Renal cortical epithelial cell (primary cell): ENCODE results near the gene DHRS4. TPM values are rescaled to one million over a fixed set of nuclear protein-coding genes. Genes with fewer than 3 reads are reported as not detected.

Experiments used
- DNase-seq: peaks from one replicate; pipeline ENCODE4 v3.0.0-alpha.2; 2011; ENCODE audit warnings: low read depth
- total RNA-seq: library from RNA; depleted of rRNA; stranded (reverse); fragments of >200 nt; gene quantifications from 2 replicates; pipeline ENCODE4 v1.2.3, GENCODE V29; 2014

The DHRS4 gene
- total RNA-seq = 31.3 and 34.6 TPM in 2 replicates

DNA sequence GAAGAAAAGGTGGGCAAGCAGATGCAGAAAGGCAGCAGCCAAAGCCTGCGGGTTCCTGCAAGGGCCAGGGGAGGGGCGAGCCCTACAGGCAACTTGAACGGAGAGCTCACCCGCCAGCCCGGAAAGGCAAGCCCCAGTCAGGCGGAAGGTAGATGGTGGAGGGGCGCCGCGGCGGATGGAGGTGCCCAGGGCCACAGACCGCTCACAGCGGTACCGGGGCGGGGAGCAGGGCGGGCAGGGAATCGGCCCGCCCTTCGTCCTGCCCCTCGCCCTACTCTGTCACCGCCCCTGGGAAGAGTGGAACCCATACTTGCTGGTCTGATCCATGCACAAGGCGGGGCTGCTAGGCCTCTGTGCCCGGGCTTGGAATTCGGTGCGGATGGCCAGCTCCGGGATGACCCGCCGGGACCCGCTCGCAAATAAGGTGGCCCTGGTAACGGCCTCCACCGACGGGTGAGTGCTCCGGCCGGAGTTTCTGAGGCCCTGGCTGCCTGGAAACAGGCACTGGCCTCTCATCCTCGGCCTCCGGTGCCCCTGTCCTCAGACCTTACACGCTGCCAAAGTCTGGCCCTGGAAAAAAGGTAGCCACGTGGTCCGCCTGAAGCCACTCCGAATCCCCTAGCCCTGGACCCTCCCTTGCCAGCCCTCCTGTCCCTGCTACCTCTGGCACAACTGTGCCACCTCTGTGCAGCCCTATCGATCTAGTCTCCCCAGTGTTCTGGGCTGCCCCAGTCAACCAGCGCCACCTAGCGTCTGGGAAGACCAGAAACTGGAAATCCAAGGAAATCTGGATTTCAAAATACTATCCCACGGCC, at the start of gene DHRS4:
Gene DHRS4 (plus strand): TSS at position 307 of the 815 bp plus-strand sequence. CDS start 19 bp downstream, at position 326.
- peak; percentile 71 for DNase-seq

DNA sequence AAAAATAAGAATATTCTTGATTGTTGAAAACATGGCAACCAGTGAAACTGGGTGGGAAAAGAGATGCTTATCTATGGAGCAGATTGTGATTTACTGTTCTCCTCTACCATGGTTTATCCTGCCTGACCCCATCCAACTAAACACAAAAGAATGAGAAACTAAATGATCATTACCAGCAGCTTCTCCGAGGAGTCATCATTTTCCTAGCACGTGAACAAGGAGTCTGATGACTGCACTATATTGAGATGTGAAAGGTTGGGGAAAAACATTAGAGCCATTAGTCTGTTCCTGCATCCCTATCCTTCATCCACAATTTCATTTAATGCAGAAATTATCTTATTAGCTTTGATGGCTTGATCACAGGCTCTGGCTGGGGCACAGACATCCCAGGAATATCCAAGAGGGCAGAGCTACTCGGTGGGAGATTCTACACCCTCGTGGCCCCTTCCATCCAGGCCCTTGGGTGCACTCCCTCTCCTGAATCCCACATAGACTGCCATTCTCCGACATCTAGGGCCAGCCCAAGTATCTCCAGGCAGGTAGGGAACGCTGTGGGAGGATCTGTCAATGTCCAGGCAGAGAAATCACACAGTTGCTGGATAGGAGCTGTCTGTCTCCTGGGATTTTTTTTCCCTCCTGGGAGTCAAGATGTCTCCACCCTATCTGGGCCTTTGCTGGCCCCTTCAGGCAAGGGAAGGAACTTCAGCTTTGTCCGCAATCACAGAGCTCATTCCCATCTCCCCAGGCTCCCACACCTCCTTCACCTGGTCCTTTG, 43.3 kb upstream of the DHRS4 start:
- peak; percentile 38 for DNase-seq

DNA sequence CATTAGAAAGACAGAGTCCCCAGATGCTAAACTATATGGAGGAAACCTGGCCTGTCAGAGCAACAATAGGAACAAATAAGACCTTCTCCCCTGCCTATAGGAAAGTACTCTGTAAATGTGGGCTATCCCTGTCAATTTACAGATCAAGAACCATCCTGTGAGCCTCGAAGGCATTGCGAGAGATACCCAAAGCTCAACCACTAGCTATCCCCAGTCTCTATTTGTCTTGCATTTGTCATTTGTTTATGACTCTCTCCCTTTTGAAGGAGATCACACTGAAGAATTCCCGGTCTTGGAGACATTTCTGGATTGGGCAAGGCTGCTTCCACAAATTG, 42.7 kb upstream of the DHRS4 start:
- DNase-seq = no peak

- DNase-seq = no peak
Measured at GRCh38 chr14:23915559-23915958, 38.0 kb upstream of the DHRS4 start.

DNA sequence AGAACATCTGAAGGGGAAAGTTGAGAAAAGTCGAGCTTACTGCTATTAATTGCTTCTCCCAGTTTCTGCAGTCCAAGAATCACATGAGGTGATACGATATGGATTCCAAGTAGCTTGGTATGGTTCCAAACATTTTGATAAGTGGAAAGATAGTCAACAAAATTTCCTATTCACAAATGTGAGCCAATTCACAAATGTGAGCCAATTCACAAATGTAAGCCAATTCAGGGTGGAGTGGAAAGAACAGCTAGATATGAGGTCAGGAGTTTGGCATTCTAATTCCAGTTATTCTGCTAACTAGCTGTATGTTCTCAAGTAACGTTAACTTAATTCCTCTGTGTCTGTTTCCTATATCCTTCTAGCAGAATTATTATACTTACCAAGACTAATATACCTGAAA, 37.6 kb upstream of the DHRS4 start:
- DNase-seq = no peak

DNA sequence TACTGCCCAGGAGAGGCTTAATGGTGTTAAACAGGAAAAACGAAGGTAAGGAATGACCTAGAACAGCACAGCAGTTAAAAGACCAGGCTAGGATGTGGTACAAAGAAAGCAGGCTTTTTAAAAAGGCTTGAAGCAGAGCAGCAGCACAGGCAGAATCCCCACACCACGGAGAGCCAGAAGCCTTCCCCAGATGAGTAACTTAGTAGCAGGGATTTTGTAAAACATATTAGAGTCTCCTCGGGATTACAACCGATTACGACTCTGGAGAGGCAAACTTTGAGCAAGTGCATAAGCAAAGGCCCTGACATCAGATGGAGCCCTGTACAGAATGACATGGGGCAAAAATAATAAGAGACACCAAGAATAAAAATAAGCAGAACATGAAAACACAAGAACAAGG, 37.1 kb upstream of the DHRS4 start:
- DNase-seq = no peak

DNA sequence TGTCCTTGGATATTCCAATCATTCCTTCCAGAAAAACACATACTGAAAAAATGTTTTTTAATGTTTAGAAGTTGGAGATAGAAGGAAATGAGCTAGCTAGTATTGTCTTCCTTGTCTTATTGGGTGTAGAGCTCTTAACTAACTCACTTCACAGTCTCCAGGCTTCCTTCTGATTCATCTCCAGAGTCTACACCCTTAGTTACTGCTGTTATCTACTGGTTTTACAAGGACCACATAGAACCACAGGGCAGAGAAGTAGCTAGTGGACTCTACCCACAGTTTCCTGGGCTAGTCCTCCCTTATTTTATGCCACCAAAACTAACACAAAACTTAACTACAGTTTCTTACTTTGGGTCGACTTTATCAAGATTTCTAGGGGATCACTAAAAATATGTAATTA, 31.0 kb upstream of the DHRS4 start:
- DNase-seq = no peak

DNA sequence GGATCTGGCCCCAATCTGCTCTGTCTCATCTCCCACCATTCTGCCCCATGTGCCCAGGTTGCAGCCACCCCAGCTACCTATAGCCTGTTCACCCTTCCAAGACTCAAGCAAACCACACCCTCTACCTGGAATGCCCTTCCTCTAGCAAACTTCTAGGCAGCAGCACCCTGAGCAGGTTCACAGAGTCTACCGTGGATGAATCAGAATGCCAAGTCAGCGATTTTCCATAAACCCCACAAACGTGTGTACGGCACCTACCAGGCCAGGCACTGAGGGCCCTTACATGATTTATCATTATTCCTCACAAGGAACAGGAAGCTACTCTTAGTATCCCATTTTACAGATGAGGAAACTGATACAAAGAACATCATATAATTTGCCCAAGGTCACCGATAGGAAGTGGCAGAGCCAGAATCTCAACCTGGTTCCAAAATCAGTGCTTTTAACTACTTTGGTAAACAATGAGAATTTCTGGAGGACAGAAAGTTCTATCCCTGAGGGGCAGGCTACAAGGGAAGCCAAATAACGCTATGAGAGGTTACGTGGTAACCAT, 28.0 kb upstream of the DHRS4 start:
- no peak for DNase-seq

DNA sequence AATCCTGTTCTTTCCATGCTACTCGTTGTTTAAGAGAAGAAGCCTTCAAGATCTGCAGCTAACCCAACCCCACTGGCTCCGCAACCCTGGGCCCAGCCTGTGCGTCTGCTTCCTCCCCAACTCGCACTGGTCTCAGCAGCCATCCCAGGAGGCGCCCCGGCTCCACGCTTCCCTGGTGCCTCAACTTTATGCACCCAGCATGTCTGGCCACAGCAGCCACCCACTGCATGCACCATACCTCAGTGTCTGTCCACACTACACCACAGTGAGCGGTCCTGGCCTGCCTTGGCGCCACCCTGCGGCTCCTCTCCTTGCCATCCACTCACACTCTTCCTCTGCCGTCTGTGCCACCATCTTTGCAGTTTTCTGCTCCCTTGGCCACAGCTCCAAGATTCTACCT, 27.0 kb upstream of the DHRS4 start:
- DNase-seq = no peak

GRCh38 chr14:23929136-23929535, 24.4 kb upstream of the DHRS4 start:
- no peak for DNase-seq

GRCh38 chr14:23929822-23930294, 23.7 kb upstream of the DHRS4 start:
- DNase-seq = peak; percentile 56

- DNase-seq = no peak
Measured at GRCh38 chr14:23930742-23931141, 22.8 kb upstream of the DHRS4 start.

DNA sequence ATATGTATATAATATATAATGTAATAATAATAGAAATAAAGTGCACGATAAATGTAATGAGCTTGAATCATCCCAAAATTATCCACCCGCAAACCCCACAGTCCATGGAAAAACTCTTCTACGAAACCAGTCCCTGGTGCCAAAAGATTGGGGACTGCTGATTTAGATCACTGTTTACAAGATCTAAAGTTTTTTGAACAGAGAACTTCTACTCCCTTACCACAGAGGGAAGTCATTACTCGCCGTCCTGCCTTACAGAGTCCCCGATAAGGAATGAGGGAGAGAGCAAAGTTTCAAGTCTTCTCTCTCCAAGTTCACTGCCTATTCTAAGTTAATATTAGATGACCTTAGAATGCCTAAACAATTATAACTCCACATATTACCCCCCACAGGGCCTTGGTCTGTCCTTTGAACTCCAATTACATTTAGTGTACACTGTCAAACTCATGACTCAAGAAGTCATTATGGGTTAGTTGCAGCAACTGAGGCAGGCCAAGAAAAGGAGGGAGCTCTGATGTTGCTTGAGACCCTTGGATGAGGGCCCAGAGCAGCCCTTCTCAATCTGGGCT, 21.8 kb upstream of the DHRS4 start:
- DNase-seq = no peak

- no peak for DNase-seq
Measured at GRCh38 chr14:23932639-23933038, 20.9 kb upstream of the DHRS4 start.

DNA sequence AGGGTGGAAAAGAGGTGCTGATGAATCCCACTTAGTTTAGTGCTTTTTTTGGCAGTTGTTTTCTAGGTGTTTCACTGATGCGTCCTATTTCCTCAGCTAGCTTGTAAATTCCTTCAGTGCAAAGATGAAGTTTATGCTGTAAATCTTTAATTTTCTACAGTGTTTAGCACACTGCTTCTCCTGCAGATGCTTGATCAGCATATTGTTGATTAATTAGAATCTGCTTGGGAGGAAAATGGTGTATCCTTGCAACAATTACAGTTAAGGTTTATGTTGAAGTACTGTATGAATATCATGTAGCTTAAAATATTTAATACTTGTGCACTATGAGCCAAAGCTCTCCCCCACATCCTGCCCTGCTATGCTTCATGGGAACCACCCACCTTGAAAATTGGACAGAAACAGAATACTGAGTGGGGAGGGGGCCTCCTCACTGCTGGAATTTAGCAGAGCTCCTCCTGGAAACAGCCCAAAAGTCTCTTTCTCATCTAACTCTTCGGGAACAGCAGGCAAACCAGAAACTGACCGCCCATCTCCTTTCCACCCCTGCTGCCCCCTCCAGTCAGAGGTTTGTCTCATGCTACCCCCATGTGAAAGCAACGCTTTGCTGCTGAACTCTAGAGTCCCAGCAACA, 20.3 kb upstream of the DHRS4 start:
- DNase-seq = no peak

GRCh38 chr14:23933742-23934128, 19.8 kb upstream of the DHRS4 start:
- DNase-seq = no peak

DNA sequence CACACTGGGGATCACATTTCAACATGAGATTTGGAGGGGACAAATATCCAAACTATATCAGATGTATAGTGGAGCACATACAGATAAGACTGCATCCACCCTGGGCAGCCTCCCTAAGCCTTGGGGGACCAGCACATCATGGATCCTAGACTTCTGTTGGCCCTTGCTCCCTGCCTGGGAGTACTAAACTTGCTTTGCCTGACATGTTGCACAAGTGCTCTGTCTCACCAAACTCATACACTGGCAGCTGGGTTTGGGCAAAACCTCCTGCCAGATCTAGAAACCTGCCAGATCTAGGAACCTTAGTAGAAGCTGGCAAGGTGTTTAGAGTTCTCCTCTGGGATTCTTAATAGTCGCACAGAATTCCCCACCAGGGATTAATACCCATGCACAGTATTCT, 18.4 kb upstream of the DHRS4 start:
- DNase-seq = no peak

- DNase-seq = no peak
Measured at GRCh38 chr14:23936084-23936829, 17.3 kb upstream of the DHRS4 start.

DNA sequence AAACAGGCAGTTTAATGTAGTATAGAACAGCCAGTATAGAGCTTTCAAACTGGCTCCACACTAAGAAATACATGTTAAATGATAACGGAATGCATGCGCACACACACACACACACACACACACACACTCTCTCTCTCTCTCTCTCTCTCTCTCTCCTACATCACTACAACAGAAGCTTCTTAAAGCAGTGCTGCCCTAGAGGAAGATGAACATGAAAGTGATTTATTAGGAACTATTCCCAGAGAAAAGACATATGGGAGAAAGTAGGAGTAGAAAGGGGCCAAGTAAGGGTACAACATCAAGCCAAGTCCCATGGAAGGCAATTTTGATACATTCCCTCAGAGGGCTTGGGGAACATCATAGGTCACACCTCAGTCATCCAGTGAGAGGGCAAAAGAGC, 16.4 kb upstream of the DHRS4 start:
- no peak for DNase-seq

GRCh38 chr14:23938823-23939222, 14.7 kb upstream of the DHRS4 start:
- no peak for DNase-seq

DNA sequence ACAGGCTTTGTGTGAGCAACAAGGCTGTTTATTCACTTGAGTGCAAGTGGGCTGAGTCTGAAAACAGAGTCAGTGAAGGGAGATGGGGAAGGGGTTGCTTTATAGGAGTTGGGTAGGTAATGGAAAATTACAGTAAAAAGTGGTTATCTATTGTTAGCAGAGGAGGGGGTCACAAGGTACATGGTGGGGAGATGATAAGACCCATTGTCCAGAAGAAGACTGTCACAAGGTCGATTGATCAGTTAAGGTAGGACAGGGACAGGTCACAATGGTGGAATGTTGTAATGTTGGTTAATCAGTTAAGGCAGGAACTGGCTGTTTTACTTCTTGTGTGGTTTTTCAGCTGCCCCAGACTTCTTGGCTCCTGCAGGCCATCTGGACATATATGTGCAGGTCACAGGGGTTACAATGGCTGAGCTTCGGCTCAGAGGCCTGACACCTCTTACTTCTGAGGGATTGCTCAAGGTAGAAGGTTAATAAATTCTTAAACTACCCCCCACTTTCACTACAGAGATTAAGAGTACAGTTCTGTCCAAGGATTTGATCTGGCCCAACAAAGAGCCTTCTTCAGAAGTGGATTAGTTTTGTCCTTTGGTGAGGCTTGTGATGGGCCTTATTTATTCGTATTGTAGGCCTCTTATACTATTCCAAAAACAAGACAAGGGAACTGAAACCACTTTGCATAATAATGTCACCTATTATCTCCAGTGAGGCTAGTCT, 13.8 kb upstream of the DHRS4 start:
- DNase-seq = no peak
